Effector CD8-positive, alpha-beta T cell (primary cell): ENCODE measurements around the gene PTGIS.

Source experiments
- DNase-seq: peaks from one replicate; lab custom pipeline; 2025; lab: John Stamatoyannopoulos, UW

Gene PTGIS

GRCh38 chr20:49529470-49529869, 38.5 kb downstream of the PTGIS start:
- no peak for DNase-seq

- DNase-seq: no peak
Measured at GRCh38 chr20:49526568-49526967, 41.4 kb downstream of the PTGIS start.

- DNase-seq: no peak
Measured at GRCh38 chr20:49526056-49526455, 41.9 kb downstream of the PTGIS start.

GRCh38 chr20:49523767-49524360, 44.1 kb downstream of the PTGIS start:
- no peak for DNase-seq

- no peak for DNase-seq
Measured at GRCh38 chr20:49521356-49521755, 46.6 kb downstream of the PTGIS start.

GRCh38 chr20:49519777-49520359, 48.1 kb downstream of the PTGIS start:
- no peak for DNase-seq

GRCh38 chr20:49519212-49519712, 48.7 kb downstream of the PTGIS start:
- no peak for DNase-seq

- DNase-seq: no peak
Measured at GRCh38 chr20:49518576-49518975, 49.4 kb downstream of the PTGIS start.

- no peak for DNase-seq
Measured at GRCh38 chr20:49517805-49518100, 50.2 kb downstream of the PTGIS start.

GRCh38 chr20:49516916-49517804, 50.8 kb downstream of the PTGIS start:
- no peak for DNase-seq

- DNase-seq: no peak
Measured at GRCh38 chr20:49515586-49515985, 52.4 kb downstream of the PTGIS start.

- no peak for DNase-seq
Measured at GRCh38 chr20:49513517-49513916, 54.4 kb downstream of the PTGIS start.

GRCh38 chr20:49513009-49513408, 54.9 kb downstream of the PTGIS start:
- DNase-seq: no peak

GRCh38 chr20:49511788-49512525, 56.0 kb downstream of the PTGIS start:
- DNase-seq: no peak

GRCh38 chr20:49510562-49511122, 57.3 kb downstream of the PTGIS start:
- no peak for DNase-seq

GRCh38 chr20:49508435-49509199, 59.3 kb downstream of the PTGIS start:
- DNase-seq: no peak

GRCh38 chr20:49507741-49508434, 60.0 kb downstream of the PTGIS start:
- no peak for DNase-seq

- DNase-seq: no peak
Measured at GRCh38 chr20:49505518-49505917, 62.4 kb downstream of the PTGIS start.

- no peak for DNase-seq
Measured at GRCh38 chr20:49503176-49503575, 64.8 kb downstream of the PTGIS start.

GRCh38 chr20:49501917-49502316, 66.0 kb downstream of the PTGIS start:
- no peak for DNase-seq

GRCh38 chr20:49497398-49497669, 70.6 kb downstream of the PTGIS start:
- no peak for DNase-seq
